ENCODE measurements around the gene LINC00237.

The LINC00237 gene

GRCh38 chr20:21104921-21105320 lies 1.2 kb downstream of the LINC00237 start:
- H3K4me3 ChIP-seq (ENCODE audit: extremely low read depth, insufficient read depth, low read length, poor library complexity, severe bottlenecking): no peak overlapping the region
- H3K36me3 ChIP-seq (ENCODE audit: control insufficient read depth, insufficient read depth, low read length): no peaks in the 10 kb centered on the region
- H3K9me3 ChIP-seq (ENCODE audit: control insufficient read depth, low read length): no peaks in the 10 kb centered on the region
- 4 to 10% methylated on average over 13 to 14 of the region's 16 CpGs for WGBS, 2 experiments (ENCODE audit: insufficient coverage in 2 of 2)
- H3K4me1 ChIP-seq (ENCODE audit: control insufficient read depth, insufficient read depth, low read length, poor library complexity, severe bottlenecking): peaks cover 11% of the 10 kb centered on the region
- H3K27ac ChIP-seq (ENCODE audit: low read depth, low read length, severe bottlenecking): no peak overlapping the region

DNA sequence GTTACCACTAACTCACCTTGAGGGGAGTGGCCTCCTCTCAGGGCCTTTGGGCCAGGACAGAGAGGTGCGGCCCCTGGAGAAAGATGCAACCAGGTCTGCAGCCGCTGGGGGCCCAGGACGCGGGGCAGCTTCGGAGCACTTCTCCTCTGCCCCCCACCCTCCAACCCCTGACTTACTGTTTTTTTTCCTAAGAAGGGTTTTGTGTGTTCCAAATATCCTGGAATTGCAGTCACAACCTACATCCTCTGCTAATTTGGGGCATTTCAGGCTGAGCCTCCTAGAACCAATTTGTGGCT lies 1.7 kb downstream of the LINC00237 start:
- no peaks in the 10 kb centered on the region for H3K9me3 ChIP-seq (ENCODE audit: control insufficient read depth, low read length)
- no peak overlapping the region for H3K27ac ChIP-seq (ENCODE audit: low read depth, low read length, severe bottlenecking)
- WGBS, 2 experiments (ENCODE audit: insufficient coverage in 2 of 2): no CpG with 5 or more reads among the region's 5 CpGs
- H3K4me3 ChIP-seq (ENCODE audit: extremely low read depth, insufficient read depth, low read length, poor library complexity, severe bottlenecking): no peak overlapping the region
- no peaks in the 10 kb centered on the region for H3K36me3 ChIP-seq (ENCODE audit: control insufficient read depth, insufficient read depth, low read length)
- H3K4me1 ChIP-seq (ENCODE audit: control insufficient read depth, insufficient read depth, low read length, poor library complexity, severe bottlenecking): peaks cover 11% of the 10 kb centered on the region

DNA sequence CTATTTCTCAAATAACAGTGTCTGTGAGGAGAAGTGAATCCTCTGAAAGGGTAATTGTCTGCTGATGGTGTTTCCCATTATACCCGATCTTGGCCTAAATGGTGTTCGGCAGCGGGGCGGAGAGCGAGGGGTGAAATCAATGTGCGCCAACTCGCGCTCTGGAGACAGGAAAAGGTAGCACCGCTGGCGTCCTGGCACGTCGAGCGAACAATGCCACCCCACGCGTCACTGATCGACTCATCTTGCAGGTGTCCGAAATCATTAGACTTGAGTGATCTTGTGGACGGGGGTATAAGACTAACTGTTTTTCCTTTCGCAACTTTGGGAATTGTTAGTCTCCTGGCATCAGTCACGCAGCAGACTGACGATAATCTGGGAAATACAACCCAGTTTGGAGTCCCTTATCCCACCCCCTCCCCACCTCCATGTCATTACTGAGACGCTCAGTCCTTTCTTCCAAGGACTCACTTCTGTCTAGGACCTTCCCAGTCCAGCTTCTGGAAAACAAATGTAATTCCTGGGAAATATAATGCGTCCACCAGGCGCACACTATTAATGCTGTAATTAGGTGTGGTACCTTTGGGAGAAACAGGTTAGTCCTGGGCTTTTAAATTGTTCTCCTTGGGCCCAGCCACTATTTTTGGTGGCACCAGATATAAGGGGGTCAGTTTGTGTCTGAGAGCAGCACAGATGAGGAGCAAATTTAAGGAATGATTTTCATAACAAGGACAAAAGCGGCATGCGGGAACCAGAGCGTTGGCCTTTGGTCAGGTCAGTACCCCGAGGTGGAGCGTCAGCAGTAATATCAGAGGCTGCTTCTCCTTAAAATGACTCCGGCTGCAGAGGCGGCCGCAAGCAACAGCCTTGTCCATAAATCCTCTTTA lies 2.3 kb downstream of the LINC00237 start:
- Histone ChIP-seq H3K27ac (ENCODE audit: low read depth, low read length, severe bottlenecking) (no peak overlapping the region), H3K4me3 (ENCODE audit: extremely low read depth, insufficient read depth, low read length, poor library complexity, severe bottlenecking) (no peak overlapping the region), H3K36me3 (ENCODE audit: control insufficient read depth, insufficient read depth, low read length) (no peaks in the 10 kb centered on the region), H3K4me1 (ENCODE audit: control insufficient read depth, insufficient read depth, low read length, poor library complexity, severe bottlenecking) (peaks cover 11% of the 10 kb centered on the region), H3K9me3 (ENCODE audit: control insufficient read depth, low read length) (no peaks in the 10 kb centered on the region)
- WGBS, 2 experiments (ENCODE audit: insufficient coverage in 2 of 2): 6 to 10% methylated on average over 22 of the region's 32 CpGs

- Histone ChIP-seq H3K4me3 (ENCODE audit: extremely low read depth, insufficient read depth, low read length, poor library complexity, severe bottlenecking) (peak overlapping the region; percentile 22), H3K27ac (ENCODE audit: low read depth, low read length, severe bottlenecking) (no peak overlapping the region), H3K36me3 (ENCODE audit: control insufficient read depth, insufficient read depth, low read length) (no peaks in the 10 kb centered on the region), H3K9me3 (ENCODE audit: control insufficient read depth, low read length) (no peaks in the 10 kb centered on the region), H3K4me1 (ENCODE audit: control insufficient read depth, insufficient read depth, low read length, poor library complexity, severe bottlenecking) (peaks cover 11% of the 10 kb centered on the region)
- 0 to 1% methylated on average over 25 to 32 of the region's 38 CpGs for WGBS, 2 experiments (ENCODE audit: insufficient coverage in 2 of 2)
Observed at GRCh38 chr20:21102603-21103311, 3.4 kb downstream of the LINC00237 start.

DNA sequence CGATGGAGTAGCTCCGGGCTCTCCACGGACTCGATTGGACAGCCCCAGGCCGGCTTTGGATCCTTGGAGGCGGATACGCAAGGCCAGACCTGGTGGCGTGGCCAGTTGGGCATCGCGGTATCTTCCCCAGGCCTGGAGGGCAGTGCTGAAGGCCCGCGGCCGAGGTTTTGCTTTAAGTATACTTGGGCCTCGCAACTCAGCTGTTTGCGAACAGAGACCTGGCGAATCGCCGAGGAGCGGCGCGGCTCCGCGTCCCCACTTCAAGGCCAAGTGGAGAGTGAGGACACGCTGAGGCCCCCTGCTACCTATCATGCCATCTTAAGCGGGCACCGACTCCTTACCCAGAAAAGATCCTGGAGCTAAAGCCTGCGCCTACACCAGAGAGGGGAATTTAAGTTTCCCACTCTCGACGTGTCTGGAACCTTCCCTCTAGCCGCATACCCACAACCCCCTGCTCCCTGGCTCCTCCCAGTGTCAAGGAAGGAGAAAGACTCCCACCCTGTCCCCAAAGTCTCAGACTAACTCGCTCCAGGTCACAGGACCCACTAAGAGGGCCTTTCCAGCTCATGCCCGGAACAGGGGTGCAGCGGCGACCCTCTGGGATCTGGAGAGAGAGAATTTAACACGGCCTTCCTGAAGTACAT lies 4.1 kb downstream of the LINC00237 start:
- Histone ChIP-seq H3K9me3 (ENCODE audit: control insufficient read depth, low read length) (no peaks in the 10 kb centered on the region), H3K4me3 (ENCODE audit: extremely low read depth, insufficient read depth, low read length, poor library complexity, severe bottlenecking) (peak overlapping the region; percentile 22), H3K4me1 (ENCODE audit: control insufficient read depth, insufficient read depth, low read length, poor library complexity, severe bottlenecking) (peaks cover 11% of the 10 kb centered on the region), H3K27ac (ENCODE audit: low read depth, low read length, severe bottlenecking) (no peak overlapping the region), H3K36me3 (ENCODE audit: control insufficient read depth, insufficient read depth, low read length) (no peaks in the 10 kb centered on the region)
- WGBS, 2 experiments (ENCODE audit: insufficient coverage in 2 of 2): 5 to 6% methylated on average over 22 to 27 of the region's 35 CpGs

- 0 to 1% methylated on average over 23 to 30 of the region's 35 CpGs for WGBS, 2 experiments (ENCODE audit: insufficient coverage in 2 of 2)
- H3K4me1 ChIP-seq (ENCODE audit: control insufficient read depth, insufficient read depth, low read length, poor library complexity, severe bottlenecking): peaks cover 11% of the 10 kb centered on the region
- no peaks in the 10 kb centered on the region for H3K36me3 ChIP-seq (ENCODE audit: control insufficient read depth, insufficient read depth, low read length)
- no peaks in the 10 kb centered on the region for H3K9me3 ChIP-seq (ENCODE audit: control insufficient read depth, low read length)
- H3K4me3 ChIP-seq (ENCODE audit: extremely low read depth, insufficient read depth, low read length, poor library complexity, severe bottlenecking): peak overlapping the region; percentile 22
- H3K27ac ChIP-seq (ENCODE audit: low read depth, low read length, severe bottlenecking): no peak overlapping the region
Observed at GRCh38 chr20:21101453-21101931, 4.7 kb downstream of the LINC00237 start.

GRCh38 chr20:21100578-21101452 lies 5.3 kb downstream of the LINC00237 start:
- H3K4me1 ChIP-seq (ENCODE audit: control insufficient read depth, insufficient read depth, low read length, poor library complexity, severe bottlenecking): peaks cover 11% of the 10 kb centered on the region
- WGBS, 2 experiments (ENCODE audit: insufficient coverage in 2 of 2): 0% methylated on average over 27 to 41 of the region's 64 CpGs
- no peaks in the 10 kb centered on the region for H3K9me3 ChIP-seq (ENCODE audit: control insufficient read depth, low read length)
- peak overlapping the region; percentile 22 for H3K4me3 ChIP-seq (ENCODE audit: extremely low read depth, insufficient read depth, low read length, poor library complexity, severe bottlenecking)
- H3K27ac ChIP-seq (ENCODE audit: low read depth, low read length, severe bottlenecking): no peak overlapping the region
- no peaks in the 10 kb centered on the region for H3K36me3 ChIP-seq (ENCODE audit: control insufficient read depth, insufficient read depth, low read length)

DNA sequence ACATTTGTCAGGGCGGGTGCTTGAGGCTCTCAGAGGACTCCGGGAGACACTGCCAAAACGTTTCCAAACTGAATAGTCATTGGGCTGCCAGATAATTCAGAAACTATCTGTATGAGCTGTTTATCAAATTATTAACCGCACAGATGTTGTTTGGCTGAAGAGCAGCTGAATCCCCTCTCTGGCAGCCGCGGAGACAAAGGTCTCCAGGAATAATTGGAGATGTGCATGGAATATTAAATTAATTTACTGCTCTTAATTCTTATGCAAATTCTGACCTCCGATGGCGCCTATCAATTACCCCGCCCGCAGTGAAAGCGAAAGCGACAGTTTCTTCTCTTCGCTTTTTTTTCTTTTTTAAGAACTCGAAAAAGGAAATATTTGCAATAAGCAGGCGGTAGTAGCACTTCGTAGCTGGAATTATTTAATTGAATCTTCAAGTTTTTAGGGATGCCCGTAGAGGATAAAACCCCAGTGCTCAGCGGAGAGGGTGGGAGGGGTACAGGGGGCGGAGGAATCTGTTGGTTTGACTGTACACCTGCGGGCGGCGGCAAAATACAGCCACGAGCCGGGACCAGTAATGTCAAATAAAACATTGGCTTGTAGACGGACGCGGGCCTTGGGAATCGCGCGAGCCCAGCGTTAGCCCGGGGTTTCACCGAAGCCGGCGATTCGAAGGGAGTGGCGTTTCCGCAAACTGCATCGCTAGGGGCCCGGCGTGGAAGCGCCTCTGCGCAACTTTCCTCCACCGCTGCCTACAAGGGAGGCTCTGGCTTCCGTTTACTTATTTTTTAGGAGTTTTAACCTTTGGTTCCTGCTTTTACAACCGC lies 6.2 kb downstream of the LINC00237 start:
- Histone ChIP-seq H3K9me3 (ENCODE audit: control insufficient read depth, low read length) (no peaks in the 10 kb centered on the region), H3K4me3 (ENCODE audit: extremely low read depth, insufficient read depth, low read length, poor library complexity, severe bottlenecking) (peak overlapping the region; percentile 19), H3K27ac (ENCODE audit: low read depth, low read length, severe bottlenecking) (no peak overlapping the region), H3K36me3 (ENCODE audit: control insufficient read depth, insufficient read depth, low read length) (no peaks in the 10 kb centered on the region), H3K4me1 (ENCODE audit: control insufficient read depth, insufficient read depth, low read length, poor library complexity, severe bottlenecking) (peaks cover 11% of the 10 kb centered on the region)
- 2% methylated on average over 28 to 42 of the region's 46 CpGs for WGBS, 2 experiments (ENCODE audit: insufficient coverage in 2 of 2)

DNA sequence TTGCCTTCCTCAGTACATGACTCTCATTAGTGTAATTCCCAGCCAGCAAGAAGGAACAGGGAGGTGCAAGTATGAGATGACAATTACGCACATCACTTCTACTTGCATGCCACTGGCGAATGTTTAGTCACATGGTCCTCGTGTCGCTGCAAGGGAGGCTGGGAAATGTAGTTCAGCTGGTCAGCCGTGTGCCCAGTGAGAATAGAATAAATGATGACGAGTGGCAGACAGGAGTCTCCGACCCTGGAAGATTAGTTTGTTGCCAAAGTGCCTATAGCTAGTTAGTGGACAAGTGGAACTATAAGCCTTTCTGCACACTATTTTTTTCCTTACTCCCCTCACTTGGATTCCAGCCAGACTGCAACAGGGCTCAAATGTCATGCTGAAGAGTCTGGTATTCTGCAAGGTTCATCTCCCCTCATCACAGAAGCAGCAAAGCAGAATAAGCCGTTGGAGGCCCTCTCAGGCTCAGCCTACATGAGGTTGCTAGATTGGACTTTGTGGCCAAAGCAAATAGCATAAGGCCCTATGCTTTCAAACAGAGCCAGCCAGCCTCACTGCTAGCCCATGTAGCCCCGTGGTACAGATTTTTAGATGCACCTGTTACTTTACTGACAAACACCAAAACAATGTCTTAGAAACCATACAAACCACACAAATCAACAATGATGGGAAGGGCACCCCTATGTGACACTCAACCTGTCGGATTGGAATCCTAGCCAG lies 9.7 kb downstream of the LINC00237 start:
- no peaks in the 10 kb centered on the region for H3K36me3 ChIP-seq (ENCODE audit: control insufficient read depth, insufficient read depth, low read length)
- H3K4me1 ChIP-seq (ENCODE audit: control insufficient read depth, insufficient read depth, low read length, poor library complexity, severe bottlenecking): peaks cover 7% of the 10 kb centered on the region
- H3K4me3 ChIP-seq (ENCODE audit: extremely low read depth, insufficient read depth, low read length, poor library complexity, severe bottlenecking): no peak overlapping the region
- no peak overlapping the region for H3K27ac ChIP-seq (ENCODE audit: low read depth, low read length, severe bottlenecking)
- no peaks in the 10 kb centered on the region for H3K9me3 ChIP-seq (ENCODE audit: control insufficient read depth, low read length)
- 42 to 48% methylated on average over 10 of the region's 10 CpGs for WGBS, 2 experiments (ENCODE audit: insufficient coverage in 2 of 2)
